Gastrocnemius medialis (tissue), 4 donors: ENCODE data around the gene EFCAB11. TPM values are rescaled to one million over a fixed set of nuclear protein-coding genes. Genes with fewer than 3 reads are reported as not detected.

Experiments used
- ATAC-seq, 2 donors: fragments of 150-250 bp; one replicate each; pipeline ENCODE4 v1.9.1; 2016
- DNase-seq, 2 donors: peaks; one replicate each; pipeline ENCODE4 v3.0.0-alpha.2; 2019
- H3K27ac ChIP-seq, 4 donors: fragments of 200-600 bp; sonication (generic); 1 replicate in 1 of 4; 2 replicates in 3 of 4; pipeline ENCODE4 v1.5.1; 2016 to 2018; ENCODE audit warnings: mild to moderate bottlenecking in 2 of 4, moderate library complexity in 1 of 4
- H3K27me3 ChIP-seq, 3 donors: fragments of 200-600 bp; sonication (generic) in 2 of 3; 1 replicate in 1 of 3; 2 replicates in 2 of 3; pipeline versions ENCODE4 v1.5.1 to v1.6.0; 2016 to 2019; ENCODE audit warnings: mild to moderate bottlenecking in 1 of 3, moderate library complexity in 1 of 3
- H3K36me3 ChIP-seq, 2 donors: fragments of 200-600 bp; sonication (generic) in 1 of 2; one replicate each; pipeline ENCODE4 v1.5.1; 2017 to 2018
- H3K4me1 ChIP-seq, 2 donors: fragments of 200-600 bp; sonication (generic) in 1 of 2; one replicate each; pipeline ENCODE4 v1.5.1; 2016 to 2017; ENCODE audit warnings: mild to moderate bottlenecking in 2 of 2
- H3K4me3 ChIP-seq, 4 donors: fragments of 200-600 bp; sonication (generic) in 3 of 4; 1 replicate in 1 of 4; 2 replicates in 3 of 4; pipeline ENCODE4 v1.5.1; 2016 to 2019; ENCODE audit warnings: mild to moderate bottlenecking in 2 of 4
- H3K9me3 ChIP-seq, 3 donors: fragments of 200-600 bp; sonication (generic) in 2 of 3; 1 replicate in 1 of 3; 2 replicates in 2 of 3; pipeline ENCODE4 v1.5.1; 2016 to 2019
- POLR2A ChIP-seq, 2 donors: fragments of 450-650 bp; IDR thresholded peaks; one replicate each; pipeline ENCODE4 v1.6.1; 2017; ENCODE audit warnings: antibody characterized with exemption in 2 of 2, mild to moderate bottlenecking in 2 of 2, moderate library complexity in 2 of 2
- in situ Hi-C, 4 donors: fragments of 200-750 bp; cut with MboI; loops; one replicate each; pipeline versions ENCODE4 v1.15.0 to v1.8.0; 2017; ENCODE audit warnings: low sequenced_read_pairs in 4 of 4
- intact Hi-C: fragments of 100-400 bp; cut with DNase I; formaldehyde crosslinking; loops from one replicate; pipeline ENCODE4 v1.15.1; 2023; ENCODE audit warnings: low total_unique reads
- total RNA-seq, 4 donors: library from RNA; depleted of rRNA; stranded (reverse); fragments of >200 nt; gene quantifications; one replicate each; pipeline versions ENCODE4 v1.1.0 to v1.2.3, GENCODE V29; 2016
- TF ChIP-seq, protein P1 (sequence below), 5 experiments: fragments of 450-650 bp in 3 of 5; fragments of 200-600 bp in 2 of 5; sonication (generic) in 2 of 5; IDR thresholded peaks in 4 of 5; conservative IDR thresholded peaks in 1 of 5; 1 replicate in 4 of 5; 2 replicates in 1 of 5; pipeline ENCODE4 v1.5.1; 2016 to 2019; ENCODE audit warnings: antibody characterized with exemption in 5 of 5, mild to moderate bottlenecking in 3 of 5, moderate library complexity in 3 of 5

Gene EFCAB11
- total RNA-seq, 4 donors from 2014 or later = 0.69 to 1.6 (median 1.6) TPM

DNA sequence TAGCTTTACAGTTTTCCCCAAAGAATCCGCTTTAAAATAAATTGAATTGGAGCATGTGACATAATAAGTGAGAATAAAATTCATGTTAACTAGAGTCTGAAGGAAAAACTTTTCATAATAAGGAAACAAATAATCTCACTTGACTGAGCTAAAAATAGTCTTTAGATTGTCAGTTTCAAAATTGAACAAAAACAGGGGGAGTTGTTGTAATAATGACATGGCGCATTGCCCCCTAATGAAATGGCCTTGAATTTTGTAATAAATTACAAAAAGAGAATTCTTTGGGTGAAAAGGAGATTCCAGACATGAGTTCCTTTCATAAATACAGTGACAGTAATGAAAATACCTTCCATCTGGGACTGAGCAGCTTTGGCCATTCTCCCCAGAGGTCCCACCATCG is 178.6 kb downstream of the EFCAB11 start:
- H3K4me3 ChIP-seq = no peak overlapping the region
- no peak overlapping the region for H3K27ac ChIP-seq
- intact Hi-C loops (no loop called here), in situ Hi-C loops (no loop called here)
- no peaks in the 10 kb centered on the region for H3K27me3 ChIP-seq
- H3K4me1 ChIP-seq = peaks cover 0 to 6% of the 10 kb centered on the region in 2 donors
- DNase-seq (no peak), ATAC-seq (no peak)
- TF ChIP-seq, protein P1, sequence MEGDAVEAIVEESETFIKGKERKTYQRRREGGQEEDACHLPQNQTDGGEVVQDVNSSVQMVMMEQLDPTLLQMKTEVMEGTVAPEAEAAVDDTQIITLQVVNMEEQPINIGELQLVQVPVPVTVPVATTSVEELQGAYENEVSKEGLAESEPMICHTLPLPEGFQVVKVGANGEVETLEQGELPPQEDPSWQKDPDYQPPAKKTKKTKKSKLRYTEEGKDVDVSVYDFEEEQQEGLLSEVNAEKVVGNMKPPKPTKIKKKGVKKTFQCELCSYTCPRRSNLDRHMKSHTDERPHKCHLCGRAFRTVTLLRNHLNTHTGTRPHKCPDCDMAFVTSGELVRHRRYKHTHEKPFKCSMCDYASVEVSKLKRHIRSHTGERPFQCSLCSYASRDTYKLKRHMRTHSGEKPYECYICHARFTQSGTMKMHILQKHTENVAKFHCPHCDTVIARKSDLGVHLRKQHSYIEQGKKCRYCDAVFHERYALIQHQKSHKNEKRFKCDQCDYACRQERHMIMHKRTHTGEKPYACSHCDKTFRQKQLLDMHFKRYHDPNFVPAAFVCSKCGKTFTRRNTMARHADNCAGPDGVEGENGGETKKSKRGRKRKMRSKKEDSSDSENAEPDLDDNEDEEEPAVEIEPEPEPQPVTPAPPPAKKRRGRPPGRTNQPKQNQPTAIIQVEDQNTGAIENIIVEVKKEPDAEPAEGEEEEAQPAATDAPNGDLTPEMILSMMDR (IDR thresholded peaks at IDR 0.05 in 4 of 5, conservative IDR thresholded peaks at IDR 0.05 in 1 of 5) = no peak
- TF ChIP-seq POLR2A (IDR thresholded peaks at IDR 0.05) = no peak
- no peaks in the 10 kb centered on the region for H3K9me3 ChIP-seq
- H3K36me3 ChIP-seq = no peaks in the 10 kb centered on the region

DNA sequence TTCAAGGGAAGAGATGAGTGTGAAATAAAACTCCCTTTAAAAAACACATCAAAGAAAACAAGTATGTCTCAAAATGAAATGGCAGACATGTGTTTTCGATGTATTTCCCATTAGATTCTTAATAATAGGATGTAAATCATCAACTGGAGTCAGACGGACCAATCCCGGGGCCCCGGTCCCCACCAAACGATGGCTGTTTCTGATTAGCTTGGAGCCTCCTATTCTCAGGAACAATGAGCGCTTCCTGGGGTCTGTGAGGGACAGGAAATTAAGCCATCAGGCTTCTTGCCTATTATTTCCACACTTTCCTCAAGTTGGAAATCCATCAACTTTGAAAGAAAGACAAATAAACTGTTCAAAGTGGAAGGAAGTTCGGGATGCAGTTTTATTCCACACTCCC is 179.4 kb downstream of the EFCAB11 start:
- TF ChIP-seq, protein P1 (IDR thresholded peaks at IDR 0.05 in 4 of 5, conservative IDR thresholded peaks at IDR 0.05 in 1 of 5) = no peak
- TF ChIP-seq POLR2A (IDR thresholded peaks at IDR 0.05) = no peak
- intact Hi-C loops = no loop called here
- ATAC-seq = no peak

DNA sequence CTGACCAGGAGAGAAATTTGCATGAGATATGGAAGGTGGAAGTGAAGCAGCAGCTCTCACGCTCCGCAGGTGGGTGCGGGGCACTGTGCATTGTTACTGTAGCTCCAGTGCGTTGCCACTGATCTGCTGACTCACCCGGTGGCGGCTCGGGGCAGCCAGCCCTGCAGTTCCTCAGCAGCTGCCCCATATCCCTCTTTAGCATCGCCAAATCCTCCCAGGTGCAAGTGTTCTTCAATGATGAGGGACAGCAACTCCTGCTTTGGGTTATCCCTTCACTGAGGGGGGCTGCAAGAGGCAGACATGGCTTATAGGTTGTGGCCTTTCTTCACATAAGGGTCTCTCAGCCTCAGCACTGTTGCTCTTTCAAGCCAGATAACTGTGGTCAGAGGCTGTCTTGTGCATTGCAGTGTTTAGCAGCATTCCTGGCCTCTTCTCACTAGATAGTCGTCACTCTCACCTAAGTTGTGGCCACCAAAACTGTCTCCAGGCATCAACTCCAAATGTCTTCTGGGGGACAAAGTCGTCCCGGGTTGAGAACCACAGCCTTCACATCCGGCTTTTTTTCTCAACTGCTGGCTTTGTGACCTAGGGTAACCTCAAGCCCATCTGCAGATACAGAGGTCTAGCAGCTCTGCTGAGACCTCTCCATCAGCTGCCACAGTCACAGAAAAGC is 180.8 kb downstream of the EFCAB11 start:
- Histone ChIP-seq H3K9me3 (no peaks in the 10 kb centered on the region), H3K4me1 (peaks cover 0 to 6% of the 10 kb centered on the region in 2 donors), H3K27ac (no peak overlapping the region), H3K36me3 (no peaks in the 10 kb centered on the region), H3K27me3 (no peaks in the 10 kb centered on the region), H3K4me3 (no peak overlapping the region)
- in situ Hi-C loops (no loop called here), intact Hi-C loops (no loop called here)
- peak; percentile 77 to 89 for ATAC-seq
- DNase-seq = peak in 1 of 2 donors; percentile 65
- TF ChIP-seq POLR2A (IDR thresholded peaks at IDR 0.05) = no peak
- TF ChIP-seq, protein P1 (IDR thresholded peaks at IDR 0.05 in 4 of 5, conservative IDR thresholded peaks at IDR 0.05 in 1 of 5) = no peak

More for the DNA sequence above, 179.4 kb downstream of the EFCAB11 start:
- H3K4me1 ChIP-seq = peaks cover 0 to 6% of the 10 kb centered on the region in 2 donors
- H3K27ac ChIP-seq = no peak overlapping the region
- H3K36me3 ChIP-seq = no peaks in the 10 kb centered on the region
- no peak overlapping the region for H3K4me3 ChIP-seq
- H3K9me3 ChIP-seq = no peaks in the 10 kb centered on the region
- no peaks in the 10 kb centered on the region for H3K27me3 ChIP-seq
- DNase-seq = no peak
- in situ Hi-C loops = no loop called here

DNA sequence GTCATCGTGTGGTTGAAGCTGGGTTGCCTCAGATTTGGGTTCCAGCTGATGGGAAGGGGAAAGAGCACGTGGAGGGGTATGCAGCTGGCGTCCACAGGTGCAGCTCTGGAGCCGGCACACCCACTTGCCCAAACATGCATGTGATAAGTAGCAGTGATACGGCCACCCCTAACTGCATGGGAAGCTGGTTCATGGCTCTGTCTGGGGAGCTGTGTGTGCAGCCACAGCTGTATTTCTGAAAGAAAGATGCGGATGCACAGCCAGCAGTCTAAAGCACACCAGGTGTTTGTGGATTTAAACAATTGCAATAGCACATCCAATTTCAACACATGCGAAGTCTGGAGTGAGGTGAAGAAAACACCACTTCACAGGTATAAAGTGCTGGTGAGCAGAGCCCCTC is 181.4 kb downstream of the EFCAB11 start:
- no peaks in the 10 kb centered on the region for H3K36me3 ChIP-seq
- H3K9me3 ChIP-seq = no peaks in the 10 kb centered on the region
- intact Hi-C loops = no loop called here
- TF ChIP-seq, protein P1 (IDR thresholded peaks at IDR 0.05 in 4 of 5, conservative IDR thresholded peaks at IDR 0.05 in 1 of 5) = no peak
- no peak for TF ChIP-seq POLR2A (IDR thresholded peaks at IDR 0.05)
- no peak overlapping the region for H3K4me3 ChIP-seq
- DNase-seq (no peak), ATAC-seq (no peak)
- peaks cover 0 to 6% of the 10 kb centered on the region in 2 donors for H3K4me1 ChIP-seq
- in situ Hi-C loops = no loop called here
- H3K27me3 ChIP-seq = no peaks in the 10 kb centered on the region
- H3K27ac ChIP-seq = no peak overlapping the region

GRCh38 chr14:89771251-89771650 is 183.3 kb downstream of the EFCAB11 start:
- H3K27me3 ChIP-seq = no peaks in the 10 kb centered on the region
- H3K9me3 ChIP-seq = no peaks in the 10 kb centered on the region
- intact Hi-C loops = no loop called here
- H3K36me3 ChIP-seq = no peaks in the 10 kb centered on the region
- ATAC-seq (no peak), DNase-seq (no peak)
- no peak for TF ChIP-seq POLR2A (IDR thresholded peaks at IDR 0.05)
- TF ChIP-seq, protein P1 (IDR thresholded peaks at IDR 0.05 in 4 of 5, conservative IDR thresholded peaks at IDR 0.05 in 1 of 5) = no peak
- in situ Hi-C loops = no loop called here
- H3K4me1 ChIP-seq = peaks cover 0 to 6% of the 10 kb centered on the region in 2 donors
- no peak overlapping the region for H3K27ac ChIP-seq
- no peak overlapping the region for H3K4me3 ChIP-seq
